Measurements from ENCODE around the gene DPYSL5. TPM values are rescaled to one million over a fixed set of nuclear protein-coding genes. Genes with fewer than 3 reads are reported as not detected.

Gene DPYSL5
- total RNA-seq (2022) (not detected in 2 replicates), Bru-seq, nascent RNA (percentile 1 among the genes with signal in this experiment), BruChase-seq, experiment 1, labeled RNA remaining after a 6-hour chase (percentile 1 among the genes with signal in this experiment), BruChase-seq, experiment 2, labeled RNA remaining after a 2-hour chase (percentile 1 among the genes with signal in this experiment)
- long read RNA-seq = 0 reads

- CTCF ChIA-PET = interaction anchor here (0.5 to 3.4 kb wide), 6 partner anchors 15 to 226 kb away, joined by 3 to 82 read pairs (median 4); no protein-coding TSS in a partner anchor
- H3K4me1 Mint-ChIP-seq (ENCODE audit: insufficient read depth, unreplicated experiment) = no peaks in the 10 kb centered on the region
- TF ChIP-seq, protein P1, sequence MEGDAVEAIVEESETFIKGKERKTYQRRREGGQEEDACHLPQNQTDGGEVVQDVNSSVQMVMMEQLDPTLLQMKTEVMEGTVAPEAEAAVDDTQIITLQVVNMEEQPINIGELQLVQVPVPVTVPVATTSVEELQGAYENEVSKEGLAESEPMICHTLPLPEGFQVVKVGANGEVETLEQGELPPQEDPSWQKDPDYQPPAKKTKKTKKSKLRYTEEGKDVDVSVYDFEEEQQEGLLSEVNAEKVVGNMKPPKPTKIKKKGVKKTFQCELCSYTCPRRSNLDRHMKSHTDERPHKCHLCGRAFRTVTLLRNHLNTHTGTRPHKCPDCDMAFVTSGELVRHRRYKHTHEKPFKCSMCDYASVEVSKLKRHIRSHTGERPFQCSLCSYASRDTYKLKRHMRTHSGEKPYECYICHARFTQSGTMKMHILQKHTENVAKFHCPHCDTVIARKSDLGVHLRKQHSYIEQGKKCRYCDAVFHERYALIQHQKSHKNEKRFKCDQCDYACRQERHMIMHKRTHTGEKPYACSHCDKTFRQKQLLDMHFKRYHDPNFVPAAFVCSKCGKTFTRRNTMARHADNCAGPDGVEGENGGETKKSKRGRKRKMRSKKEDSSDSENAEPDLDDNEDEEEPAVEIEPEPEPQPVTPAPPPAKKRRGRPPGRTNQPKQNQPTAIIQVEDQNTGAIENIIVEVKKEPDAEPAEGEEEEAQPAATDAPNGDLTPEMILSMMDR (IDR thresholded peaks at IDR 0.05; ENCODE audit: unreplicated experiment) = no peak
- no peak within 1 kb of the TSS for H3K27ac Mint-ChIP-seq (ENCODE audit: low read depth, unreplicated experiment)
- peaks cover 49% of the 10 kb centered on the region for H3K27me3 Mint-ChIP-seq (ENCODE audit: insufficient read depth, unreplicated experiment)
- intact Hi-C loops (cut with micrococcal nuclease) = no loop called here
- POLR2A ChIA-PET = interaction anchor here (0.8 kb wide), 1 partner anchor 124 kb away, joined by 3 read pairs; no protein-coding TSS in a partner anchor
- H3K4me3 Mint-ChIP-seq (ENCODE audit: unreplicated experiment) = no peak within 1 kb of the TSS
- BruUV-seq (replicated peaks) = no TSS peak
- no peaks in the 10 kb centered on the region for H3K36me3 Mint-ChIP-seq (ENCODE audit: insufficient read depth, unreplicated experiment)
- H3K9me3 Mint-ChIP-seq (ENCODE audit: unreplicated experiment) = no peaks in the 10 kb centered on the region
- DNase-seq (ENCODE audit: unreplicated experiment) = no peak
Measured at GRCh38 chr2:26847655-26848335, at the start of gene DPYSL5. Gene DPYSL5 (plus strand): TSS chr2:26848132. CDS start chr2:26898500, 50,368 bp downstream.

DNA sequence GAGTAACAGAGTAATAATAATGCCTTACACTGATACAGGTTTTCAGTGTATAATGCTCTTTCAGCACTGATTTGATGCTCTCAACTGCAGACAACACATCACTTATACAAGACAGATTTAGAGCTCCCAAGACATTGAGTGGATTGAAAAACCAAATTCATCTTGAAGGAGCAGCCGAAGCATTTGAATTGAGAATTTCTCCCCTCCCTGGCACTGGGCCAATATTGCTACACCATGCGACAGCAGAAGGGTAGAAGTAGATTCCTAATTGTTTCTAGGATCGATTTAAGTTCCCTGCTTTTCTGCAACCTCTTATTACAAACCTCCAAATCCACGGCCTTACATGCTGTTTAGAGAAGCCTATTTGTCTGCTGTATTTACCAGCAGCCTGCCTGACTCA is 46.6 kb upstream of the DPYSL5 start:
- no TSS peak for BruUV-seq (replicated peaks)
- Mint-ChIP-seq H3K27me3 (ENCODE audit: insufficient read depth, unreplicated experiment) (no peaks in the 10 kb centered on the region), H3K4me3 (ENCODE audit: unreplicated experiment) (no peak overlapping the region), H3K4me1 (ENCODE audit: insufficient read depth, unreplicated experiment) (no peaks in the 10 kb centered on the region), H3K36me3 (ENCODE audit: insufficient read depth, unreplicated experiment) (peaks cover 27% of the 10 kb centered on the region), H3K9me3 (ENCODE audit: unreplicated experiment) (no peaks in the 10 kb centered on the region), H3K27ac (ENCODE audit: low read depth, unreplicated experiment) (no peak overlapping the region)
- intact Hi-C loops (cut with micrococcal nuclease) = no loop called here
- TF ChIP-seq, protein P1 (IDR thresholded peaks at IDR 0.05; ENCODE audit: unreplicated experiment) = no peak
- CTCF ChIA-PET = interaction anchor here (0.6 kb wide), 1 partner anchor 212 kb away, joined by 3 read pairs; no protein-coding TSS in a partner anchor
- DNase-seq (ENCODE audit: unreplicated experiment) = no peak
- POLR2A ChIA-PET = no interaction called here

GRCh38 chr2:26801796-26802195 is 46.1 kb upstream of the DPYSL5 start:
- Mint-ChIP-seq H3K9me3 (ENCODE audit: unreplicated experiment) (no peaks in the 10 kb centered on the region), H3K36me3 (ENCODE audit: insufficient read depth, unreplicated experiment) (peaks cover 23% of the 10 kb centered on the region), H3K27me3 (ENCODE audit: insufficient read depth, unreplicated experiment) (no peaks in the 10 kb centered on the region), H3K4me1 (ENCODE audit: insufficient read depth, unreplicated experiment) (no peaks in the 10 kb centered on the region), H3K4me3 (ENCODE audit: unreplicated experiment) (no peak overlapping the region), H3K27ac (ENCODE audit: low read depth, unreplicated experiment) (no peak overlapping the region)
- TF ChIP-seq, protein P1 (IDR thresholded peaks at IDR 0.05; ENCODE audit: unreplicated experiment) = no peak
- POLR2A ChIA-PET = no interaction called here
- DNase-seq (ENCODE audit: unreplicated experiment) = no peak
- CTCF ChIA-PET = interaction anchor here (0.6 kb wide), 1 partner anchor 211 kb away, joined by 3 read pairs; no protein-coding TSS in a partner anchor
- BruUV-seq (replicated peaks) = no TSS peak
- intact Hi-C loops (cut with micrococcal nuclease) = no loop called here

DNA sequence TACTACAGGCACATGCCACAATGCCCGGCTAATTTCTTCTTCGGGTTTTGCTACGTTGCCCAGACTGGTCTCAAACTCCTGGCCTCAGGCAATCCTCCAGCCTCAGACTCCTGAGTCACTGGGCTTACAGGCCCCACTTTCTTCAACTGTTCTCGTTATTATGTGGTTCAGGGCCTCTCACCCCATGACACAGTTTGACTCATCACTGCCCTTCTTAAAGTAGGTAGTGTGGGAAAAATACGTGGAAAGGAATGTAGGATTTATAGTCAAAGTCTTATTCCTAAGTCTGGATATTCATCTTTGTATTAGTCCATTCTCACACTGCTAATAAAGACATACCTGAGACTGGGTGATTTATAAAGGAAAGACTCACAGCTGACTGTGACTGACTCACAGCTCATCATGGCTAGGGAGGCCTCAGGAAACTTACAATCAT is 42.7 kb upstream of the DPYSL5 start:
- no peaks in the 10 kb centered on the region for H3K4me1 Mint-ChIP-seq (ENCODE audit: insufficient read depth, unreplicated experiment)
- intact Hi-C loops (cut with micrococcal nuclease) = no loop called here
- POLR2A ChIA-PET = no interaction called here
- H3K36me3 Mint-ChIP-seq (ENCODE audit: insufficient read depth, unreplicated experiment) = peaks cover under 1% of the 10 kb centered on the region
- TF ChIP-seq, protein P1 (IDR thresholded peaks at IDR 0.05; ENCODE audit: unreplicated experiment) = no peak
- CTCF ChIA-PET = no interaction called here
- H3K9me3 Mint-ChIP-seq (ENCODE audit: unreplicated experiment) = no peaks in the 10 kb centered on the region
- BruUV-seq (replicated peaks) = no TSS peak
- H3K27ac Mint-ChIP-seq (ENCODE audit: low read depth, unreplicated experiment) = peak overlapping the region; percentile 46
- no peak overlapping the region for H3K4me3 Mint-ChIP-seq (ENCODE audit: unreplicated experiment)
- H3K27me3 Mint-ChIP-seq (ENCODE audit: insufficient read depth, unreplicated experiment) = no peaks in the 10 kb centered on the region
- DNase-seq (ENCODE audit: unreplicated experiment) = peak; percentile 81
